Thyroid gland (tissue), 4 donors: ENCODE measurements around the gene PJA1. TPM values are rescaled to one million over a fixed set of nuclear protein-coding genes. Genes with fewer than 3 reads are reported as not detected.

Experiments
- DNase-seq, 2 donors: peaks; one replicate each; pipeline ENCODE4 v3.0.0-alpha.2; 2019
- H3K27ac ChIP-seq, 3 donors: fragments of 200-600 bp; sonication (generic); 1 replicate in 2 of 3; 2 replicates in 1 of 3; pipeline ENCODE4 v1.5.1; 2016 to 2019; ENCODE audit warnings: mild to moderate bottlenecking in 1 of 3, moderate library complexity in 1 of 3
- H3K27me3 ChIP-seq: fragments of 200-600 bp; sonication (generic); one replicate; pipeline ENCODE4 v1.5.1; 2019
- H3K36me3 ChIP-seq, 2 donors: fragments of 200-600 bp; sonication (generic); one replicate each; pipeline ENCODE4 v1.5.1; 2016 to 2019
- H3K4me1 ChIP-seq, 2 donors: fragments of 200-600 bp; sonication (generic); one replicate each; pipeline ENCODE4 v1.5.1; 2017 to 2019
- H3K4me3 ChIP-seq, 3 donors: fragments of 200-600 bp; sonication (generic); replicated peaks in 1 of 3; 1 replicate in 2 of 3; 2 replicates in 1 of 3; pipeline ENCODE4 v1.5.1; 2016; ENCODE audit warnings: mild to moderate bottlenecking in 1 of 3
- H3K9me3 ChIP-seq: fragments of 200-600 bp; sonication (generic); one replicate; pipeline ENCODE4 v1.5.1; 2017
- POLR2A ChIP-seq, 2 donors: fragments of 450-650 bp; IDR thresholded peaks; one replicate each; pipeline ENCODE4 v1.6.1; 2017; ENCODE audit warnings: antibody characterized with exemption in 2 of 2, mild to moderate bottlenecking in 2 of 2, moderate library complexity in 1 of 2
- WGBS, 2 donors: methylation state at CpG; one replicate each; pipeline ENCODE4 v1.1.5; 2017; 5-methylcytosine and 5-hydroxymethylcytosine counted together
- intact Hi-C: fragments of 100-400 bp; cut with DNase I; formaldehyde crosslinking; loops from one replicate; pipeline ENCODE4 v1.15.1; 2023
- total RNA-seq, 4 donors: library from RNA; depleted of rRNA; stranded (reverse); fragments of >200 nt; gene quantifications; one replicate each; pipeline ENCODE4 v1.2.3, GENCODE V29; 2016
- TF ChIP-seq, protein P1 (sequence below), 6 experiments: fragments of 200-600 bp in 3 of 6; fragments of 450-650 bp in 3 of 6; sonication (generic) in 3 of 6; IDR thresholded peaks; one replicate each; pipeline ENCODE4 v1.5.1; 2016 to 2019; ENCODE audit warnings: antibody characterized with exemption in 6 of 6, mild to moderate bottlenecking in 2 of 6, inconsistent platforms in 1 of 6, moderate library complexity in 1 of 6

Gene PJA1
- total RNA-seq, 4 donors from 2014 or later = 29.7 to 60.0 (median 50.1) TPM

DNA sequence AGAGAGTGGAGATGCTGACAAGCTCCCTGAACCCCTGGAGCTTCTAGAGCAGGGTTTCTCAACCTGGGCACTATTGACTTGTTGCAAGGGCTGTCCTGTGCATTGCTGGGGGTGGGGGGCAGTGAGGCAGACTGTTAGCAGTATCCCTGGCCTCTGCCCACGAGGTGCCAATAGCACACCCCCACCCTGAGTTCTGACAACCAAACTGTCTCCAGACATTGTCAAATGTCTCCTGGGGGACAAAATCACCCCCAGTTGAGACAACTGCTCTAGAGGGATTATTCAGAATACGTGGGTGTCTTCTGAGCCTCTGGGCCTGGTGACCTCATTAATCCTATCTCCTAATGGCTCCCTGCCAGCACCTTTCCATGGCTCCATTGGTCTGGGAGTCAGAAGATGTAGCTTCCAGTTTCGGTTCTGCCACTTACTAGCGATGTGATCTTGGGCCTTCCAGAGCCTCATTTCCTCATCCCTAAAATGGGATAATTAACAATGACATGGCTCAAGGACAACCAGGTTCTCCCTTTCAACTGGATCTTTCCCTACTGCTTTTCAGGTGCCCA lies 17.6 kb upstream of the PJA1 start:
- no peaks in the 10 kb centered on the region for H3K27me3 ChIP-seq
- no peaks in the 10 kb centered on the region for H3K9me3 ChIP-seq
- no peaks in the 10 kb centered on the region for H3K36me3 ChIP-seq
- WGBS, 2 donors = 75 to 100% methylated on average over 2 to 3 of the region's 4 CpGs
- no peak for DNase-seq
- TF ChIP-seq, protein P1, sequence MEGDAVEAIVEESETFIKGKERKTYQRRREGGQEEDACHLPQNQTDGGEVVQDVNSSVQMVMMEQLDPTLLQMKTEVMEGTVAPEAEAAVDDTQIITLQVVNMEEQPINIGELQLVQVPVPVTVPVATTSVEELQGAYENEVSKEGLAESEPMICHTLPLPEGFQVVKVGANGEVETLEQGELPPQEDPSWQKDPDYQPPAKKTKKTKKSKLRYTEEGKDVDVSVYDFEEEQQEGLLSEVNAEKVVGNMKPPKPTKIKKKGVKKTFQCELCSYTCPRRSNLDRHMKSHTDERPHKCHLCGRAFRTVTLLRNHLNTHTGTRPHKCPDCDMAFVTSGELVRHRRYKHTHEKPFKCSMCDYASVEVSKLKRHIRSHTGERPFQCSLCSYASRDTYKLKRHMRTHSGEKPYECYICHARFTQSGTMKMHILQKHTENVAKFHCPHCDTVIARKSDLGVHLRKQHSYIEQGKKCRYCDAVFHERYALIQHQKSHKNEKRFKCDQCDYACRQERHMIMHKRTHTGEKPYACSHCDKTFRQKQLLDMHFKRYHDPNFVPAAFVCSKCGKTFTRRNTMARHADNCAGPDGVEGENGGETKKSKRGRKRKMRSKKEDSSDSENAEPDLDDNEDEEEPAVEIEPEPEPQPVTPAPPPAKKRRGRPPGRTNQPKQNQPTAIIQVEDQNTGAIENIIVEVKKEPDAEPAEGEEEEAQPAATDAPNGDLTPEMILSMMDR (IDR thresholded peaks at IDR 0.05) = no peak
- TF ChIP-seq POLR2A (IDR thresholded peaks at IDR 0.05) = no peak
- peaks cover 0 to 3% of the 10 kb centered on the region in 2 donors for H3K4me1 ChIP-seq
- no peak overlapping the region for H3K27ac ChIP-seq
- intact Hi-C loops = no loop called here
- H3K4me3 ChIP-seq = no peak overlapping the region

DNA sequence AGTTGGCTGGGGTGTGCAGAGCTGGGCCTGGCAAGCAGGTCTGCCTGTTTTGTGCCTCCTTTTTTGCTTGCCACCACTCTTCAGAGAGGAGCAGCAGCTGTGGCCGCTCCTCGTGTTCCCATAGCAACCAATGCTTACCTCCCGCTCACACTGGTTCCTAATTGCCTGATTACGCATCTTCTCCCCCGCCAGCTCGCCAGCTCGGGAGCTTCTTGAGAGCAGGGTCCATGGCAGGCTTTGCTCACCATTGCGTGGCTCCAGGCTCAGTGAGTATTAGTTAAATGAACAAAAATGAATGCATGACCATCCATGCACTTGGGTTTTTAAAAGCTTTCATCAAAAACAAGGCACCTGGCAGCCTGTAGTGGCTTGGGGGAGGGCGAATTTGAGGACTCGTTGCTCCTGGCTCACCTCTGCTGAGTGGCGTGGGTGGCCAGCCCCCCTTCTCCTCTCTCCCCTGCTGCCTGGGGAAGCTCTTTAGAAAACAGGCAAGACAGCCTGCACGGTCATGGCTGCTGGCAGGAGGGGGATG lies 14.2 kb upstream of the PJA1 start:
- Histone ChIP-seq H3K4me1 (peaks cover 0 to 3% of the 10 kb centered on the region in 2 donors), H3K36me3 (no peaks in the 10 kb centered on the region), H3K27ac (peak overlapping the region in 2 of 3 donors; percentile 36 to 41), H3K4me3 (no peak overlapping the region), H3K9me3 (no peaks in the 10 kb centered on the region), H3K27me3 (no peaks in the 10 kb centered on the region)
- WGBS, 2 donors = 45 to 60% methylated on average over 1 to 11 of the region's 12 CpGs
- peak; percentile 81 to 89 for DNase-seq
- intact Hi-C loops = no loop called here
- no peak for TF ChIP-seq POLR2A (IDR thresholded peaks at IDR 0.05)
- TF ChIP-seq, protein P1 (IDR thresholded peaks at IDR 0.05) = no peak

DNA sequence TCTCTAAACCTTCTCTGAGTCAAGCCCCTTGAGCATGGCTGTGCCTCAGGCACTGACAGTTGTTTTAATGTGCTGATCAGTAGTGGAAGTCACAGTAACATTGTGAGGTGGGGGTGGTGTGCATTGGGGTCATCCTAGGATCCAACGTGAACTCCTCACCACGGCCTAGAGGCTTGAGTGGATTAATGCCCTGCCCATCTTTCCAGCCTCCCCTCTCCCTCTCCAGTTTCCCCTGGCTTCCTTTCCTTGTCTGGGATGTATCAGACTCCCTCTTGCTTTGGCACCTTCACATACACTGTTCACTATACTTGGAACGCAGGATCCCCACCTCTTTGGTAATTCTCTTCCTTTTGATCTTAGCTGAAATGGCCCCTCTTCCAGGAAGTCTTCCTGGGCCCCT lies 13.3 kb upstream of the PJA1 start:
- DNase-seq = no peak
- H3K36me3 ChIP-seq = no peaks in the 10 kb centered on the region
- peaks cover 0 to 3% of the 10 kb centered on the region in 2 donors for H3K4me1 ChIP-seq
- no peak overlapping the region for H3K27ac ChIP-seq
- H3K9me3 ChIP-seq = no peaks in the 10 kb centered on the region
- H3K4me3 ChIP-seq = no peak overlapping the region
- 72 to 74% methylated on average over 3 of the region's 3 CpGs for WGBS, 2 donors
- intact Hi-C loops = no loop called here
- TF ChIP-seq POLR2A (IDR thresholded peaks at IDR 0.05) = no peak
- TF ChIP-seq, protein P1 (IDR thresholded peaks at IDR 0.05) = no peak
- no peaks in the 10 kb centered on the region for H3K27me3 ChIP-seq

DNA sequence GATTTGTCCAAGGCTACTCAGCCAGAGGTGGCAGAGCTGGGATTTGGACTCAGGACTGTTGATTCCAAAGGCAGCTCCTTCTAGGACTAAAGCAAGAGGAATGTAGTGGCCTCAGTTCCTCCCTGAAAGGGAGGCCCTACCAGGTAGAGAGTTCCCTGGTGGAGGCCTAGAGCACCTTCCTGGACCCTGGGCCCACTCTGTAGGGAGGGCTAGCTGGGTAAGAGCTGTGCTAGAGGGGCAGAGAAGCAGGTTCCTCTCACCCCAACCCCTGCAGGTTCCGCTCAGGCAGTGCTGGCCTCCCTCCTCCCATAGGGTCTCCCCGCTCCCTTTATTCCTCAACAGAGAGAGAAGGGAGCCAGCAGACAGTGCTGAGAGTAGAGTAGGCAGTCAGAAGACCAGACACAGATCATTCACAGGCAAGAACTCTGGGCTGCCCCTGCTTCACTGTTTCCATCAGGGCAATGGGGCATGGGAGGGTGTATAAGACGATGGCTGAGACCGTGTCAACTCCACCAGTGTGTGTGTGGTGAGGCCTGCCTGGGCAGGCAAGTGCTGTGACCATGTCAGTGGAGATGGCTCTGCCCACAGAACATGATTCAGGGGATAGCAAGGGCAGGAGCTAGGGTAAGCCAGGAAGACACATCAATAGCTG lies 12.4 kb upstream of the PJA1 start:
- no peak for DNase-seq
- intact Hi-C loops = no loop called here
- Histone ChIP-seq H3K9me3 (no peaks in the 10 kb centered on the region), H3K27ac (no peak overlapping the region), H3K4me1 (peaks cover 0 to 3% of the 10 kb centered on the region in 2 donors), H3K36me3 (no peaks in the 10 kb centered on the region), H3K4me3 (no peak overlapping the region), H3K27me3 (no peaks in the 10 kb centered on the region)
- WGBS, 2 donors = 75 to 81% methylated on average over 2 of the region's 4 CpGs
- no peak for TF ChIP-seq POLR2A (IDR thresholded peaks at IDR 0.05)

DNA sequence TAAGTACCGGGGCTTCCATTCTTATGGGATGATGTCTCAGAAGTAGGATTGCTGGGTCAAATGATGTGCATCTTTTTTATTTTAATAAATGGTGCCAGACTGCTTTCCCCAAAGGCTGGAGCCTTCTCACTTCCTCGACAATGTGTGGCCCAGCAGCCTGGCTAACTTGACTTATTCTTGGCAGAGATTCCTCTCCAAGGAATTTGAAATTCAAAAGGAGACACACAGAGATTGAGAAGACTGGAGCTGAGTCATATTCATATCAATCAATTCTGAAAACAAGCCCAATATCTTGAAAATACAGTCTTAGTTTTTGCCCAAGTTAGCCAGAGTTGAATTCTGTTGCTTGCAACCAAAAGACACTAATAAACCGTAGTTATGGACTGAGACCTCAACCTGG lies 10.8 kb upstream of the PJA1 start:
- no peaks in the 10 kb centered on the region for H3K27me3 ChIP-seq
- DNase-seq = no peak
- intact Hi-C loops = no loop called here
- peaks cover 0 to 3% of the 10 kb centered on the region in 2 donors for H3K4me1 ChIP-seq
- H3K9me3 ChIP-seq = no peaks in the 10 kb centered on the region
- no peak overlapping the region for H3K27ac ChIP-seq
- H3K4me3 ChIP-seq = no peak overlapping the region
- 86 to 88% methylated on average over 3 of the region's 3 CpGs for WGBS, 2 donors
- TF ChIP-seq, protein P1 (IDR thresholded peaks at IDR 0.05) = no peak
- TF ChIP-seq POLR2A (IDR thresholded peaks at IDR 0.05) = no peak
- no peaks in the 10 kb centered on the region for H3K36me3 ChIP-seq
